ENCODE results near the gene SH3YL1.

- TF ChIP-seq EP300 (IDR thresholded peaks at IDR 0.05; ENCODE audit: borderline replicate concordance in 1 of 2, low read depth in 1 of 2, low read length in 1 of 2) (no peak), CTCF (IDR thresholded peaks at IDR 0.05) (no peak), JUND (IDR thresholded peaks at IDR 0.05) (no peak), POLR2AphosphoS5 (IDR thresholded peaks at IDR 0.05; ENCODE audit: low read depth, low read length) (no peak), EZH2phosphoT487 (IDR thresholded peaks at IDR 0.05; ENCODE audit: borderline replicate concordance, low read depth) (no peak), FOXM1 (IDR thresholded peaks at IDR 0.05; ENCODE audit: low read depth) (no peak), NRF1 (IDR thresholded peaks at IDR 0.05; ENCODE audit: low read depth, low read length) (no peak), GATA2 (CRISPR knock-in tag; IDR thresholded peaks at IDR 0.05) (no peak), CHD2 (IDR thresholded peaks at IDR 0.05; ENCODE audit: low read length, partially characterized antibody) (no peak)
- TF ChIP-seq, protein P1, sequence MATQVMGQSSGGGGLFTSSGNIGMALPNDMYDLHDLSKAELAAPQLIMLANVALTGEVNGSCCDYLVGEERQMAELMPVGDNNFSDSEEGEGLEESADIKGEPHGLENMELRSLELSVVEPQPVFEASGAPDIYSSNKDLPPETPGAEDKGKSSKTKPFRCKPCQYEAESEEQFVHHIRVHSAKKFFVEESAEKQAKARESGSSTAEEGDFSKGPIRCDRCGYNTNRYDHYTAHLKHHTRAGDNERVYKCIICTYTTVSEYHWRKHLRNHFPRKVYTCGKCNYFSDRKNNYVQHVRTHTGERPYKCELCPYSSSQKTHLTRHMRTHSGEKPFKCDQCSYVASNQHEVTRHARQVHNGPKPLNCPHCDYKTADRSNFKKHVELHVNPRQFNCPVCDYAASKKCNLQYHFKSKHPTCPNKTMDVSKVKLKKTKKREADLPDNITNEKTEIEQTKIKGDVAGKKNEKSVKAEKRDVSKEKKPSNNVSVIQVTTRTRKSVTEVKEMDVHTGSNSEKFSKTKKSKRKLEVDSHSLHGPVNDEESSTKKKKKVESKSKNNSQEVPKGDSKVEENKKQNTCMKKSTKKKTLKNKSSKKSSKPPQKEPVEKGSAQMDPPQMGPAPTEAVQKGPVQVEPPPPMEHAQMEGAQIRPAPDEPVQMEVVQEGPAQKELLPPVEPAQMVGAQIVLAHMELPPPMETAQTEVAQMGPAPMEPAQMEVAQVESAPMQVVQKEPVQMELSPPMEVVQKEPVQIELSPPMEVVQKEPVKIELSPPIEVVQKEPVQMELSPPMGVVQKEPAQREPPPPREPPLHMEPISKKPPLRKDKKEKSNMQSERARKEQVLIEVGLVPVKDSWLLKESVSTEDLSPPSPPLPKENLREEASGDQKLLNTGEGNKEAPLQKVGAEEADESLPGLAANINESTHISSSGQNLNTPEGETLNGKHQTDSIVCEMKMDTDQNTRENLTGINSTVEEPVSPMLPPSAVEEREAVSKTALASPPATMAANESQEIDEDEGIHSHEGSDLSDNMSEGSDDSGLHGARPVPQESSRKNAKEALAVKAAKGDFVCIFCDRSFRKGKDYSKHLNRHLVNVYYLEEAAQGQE (IDR thresholded peaks at IDR 0.05; ENCODE audit: low read depth, low read length), result no peak
- TF ChIP-seq, protein P2, sequence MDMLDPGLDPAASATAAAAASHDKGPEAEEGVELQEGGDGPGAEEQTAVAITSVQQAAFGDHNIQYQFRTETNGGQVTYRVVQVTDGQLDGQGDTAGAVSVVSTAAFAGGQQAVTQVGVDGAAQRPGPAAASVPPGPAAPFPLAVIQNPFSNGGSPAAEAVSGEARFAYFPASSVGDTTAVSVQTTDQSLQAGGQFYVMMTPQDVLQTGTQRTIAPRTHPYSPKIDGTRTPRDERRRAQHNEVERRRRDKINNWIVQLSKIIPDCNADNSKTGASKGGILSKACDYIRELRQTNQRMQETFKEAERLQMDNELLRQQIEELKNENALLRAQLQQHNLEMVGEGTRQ (IDR thresholded peaks at IDR 0.05; ENCODE audit: borderline replicate concordance, low read depth, low read length), result no peak
These were observed 14.6 kb upstream of the SH3YL1 start for GRCh38 chr2:278312-278926.

Measured in SK-N-SH (cell line).